Ureter (tissue), 1 donor: Measurements from ENCODE around the gene SYS1. TPM values are rescaled to one million over a fixed set of nuclear protein-coding genes. Genes with fewer than 3 reads are reported as not detected.
A peak's percentile ranks its signal among the peaks of the same experiment; 100 is the strongest.
"Not testable (repeated sequence)": the region's sequence is repeated elsewhere in the genome, so short reads cannot be mapped to it uniquely, and the experiment has no call there.

ENCODE experiments used
- DNase-seq: peaks from one replicate; pipeline ENCODE4 v3.0.0-alpha.2; 2020; ENCODE audit warnings: low spot score
- total RNA-seq: library from RNA; stranded (reverse); gene quantifications from one replicate; pipeline ENCODE4 v1.2.4, GENCODE V29; 2023
- donor health status: DM: yes; HTN: yes; CAD: no.

The SYS1 gene
- total RNA-seq, 1 donor from 2014 or later = 28.8 TPM

DNA sequence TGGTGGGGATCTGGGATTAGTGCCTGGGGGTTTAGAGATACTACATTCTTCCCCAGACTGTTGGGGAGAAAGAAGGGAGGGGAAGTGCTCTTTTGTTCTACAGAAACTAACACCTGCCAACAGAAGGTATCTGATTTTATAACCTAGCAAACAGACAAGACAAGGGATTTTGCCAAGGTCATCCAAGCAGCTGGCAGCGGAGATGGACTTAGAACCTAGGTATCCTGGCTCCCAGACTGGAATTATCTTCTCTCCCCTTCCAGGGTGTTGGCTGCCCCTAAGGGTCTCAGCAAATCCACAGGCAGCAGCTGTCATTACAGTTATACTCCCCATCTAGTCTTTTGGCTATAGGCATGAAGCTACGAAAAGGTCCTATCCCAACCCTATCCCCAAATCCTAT lies 23.2 kb upstream of the SYS1 start:
- no peak for DNase-seq

DNA sequence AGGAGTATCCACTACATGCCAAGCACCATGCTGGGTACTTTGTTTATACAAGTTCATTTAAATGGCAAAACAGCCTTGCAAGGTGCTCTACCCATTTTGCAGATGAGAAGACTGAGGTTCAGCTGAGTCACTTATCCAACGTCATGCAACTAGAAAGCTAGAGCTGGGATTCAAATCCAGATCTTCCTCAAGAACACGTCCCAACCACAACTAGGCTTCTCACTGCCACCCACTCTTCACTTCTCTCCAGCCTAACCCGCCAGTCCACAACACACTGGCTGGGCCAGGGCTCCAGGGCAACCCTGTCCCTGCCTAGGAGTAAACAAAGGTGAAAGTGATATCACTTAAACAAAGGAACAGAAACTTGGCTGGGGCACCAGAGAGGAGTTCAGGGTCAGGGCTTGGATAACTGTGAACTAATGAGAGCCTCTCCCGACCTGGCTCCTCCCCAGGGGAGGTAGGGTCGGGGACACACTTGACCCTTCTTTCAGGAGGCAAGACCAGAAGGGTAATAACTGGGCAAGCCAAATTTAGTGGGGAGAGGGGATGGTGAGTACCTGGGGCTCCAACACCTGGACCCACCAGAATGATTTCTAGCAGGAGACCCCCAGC lies 22.6 kb upstream of the SYS1 start:
- DNase-seq = no peak

DNA sequence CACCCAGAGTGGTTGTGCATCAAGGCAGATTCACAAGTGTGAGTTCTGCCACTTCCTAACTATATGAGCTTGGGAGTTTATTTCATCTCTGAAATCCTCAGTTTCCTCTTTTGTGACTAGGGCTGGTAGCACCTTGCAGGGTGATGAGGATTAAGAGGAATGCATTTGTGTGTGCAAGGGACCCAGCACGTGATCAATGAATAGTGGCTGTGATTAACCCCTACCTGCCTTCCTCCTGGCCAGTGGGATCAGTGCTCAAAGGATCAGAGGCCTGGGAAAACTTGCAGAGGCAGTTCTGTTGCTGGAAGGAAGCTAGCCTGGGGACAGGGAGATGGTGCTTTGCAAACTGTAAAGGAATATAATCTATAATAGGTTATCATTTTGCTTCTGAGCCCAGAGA lies 22.0 kb upstream of the SYS1 start:
- no peak for DNase-seq

DNA sequence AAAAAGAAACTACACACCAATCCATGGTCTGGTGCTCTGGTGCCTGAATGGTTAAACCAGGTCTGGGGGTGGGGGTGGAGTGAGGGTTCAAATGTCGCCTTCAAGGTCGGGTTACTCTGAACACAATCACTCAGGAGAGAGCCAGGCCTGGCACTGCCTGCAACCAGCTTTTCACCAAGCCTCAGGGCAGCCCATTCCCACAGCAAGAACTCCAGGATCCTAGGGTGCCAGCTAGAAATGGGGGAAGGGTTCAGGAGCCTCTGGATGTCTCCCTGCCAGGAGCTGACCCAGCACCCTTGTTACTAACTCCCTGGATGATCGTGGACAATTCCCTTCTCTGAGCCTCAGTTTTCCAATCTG lies 21.4 kb upstream of the SYS1 start:
- no peak for DNase-seq

DNA sequence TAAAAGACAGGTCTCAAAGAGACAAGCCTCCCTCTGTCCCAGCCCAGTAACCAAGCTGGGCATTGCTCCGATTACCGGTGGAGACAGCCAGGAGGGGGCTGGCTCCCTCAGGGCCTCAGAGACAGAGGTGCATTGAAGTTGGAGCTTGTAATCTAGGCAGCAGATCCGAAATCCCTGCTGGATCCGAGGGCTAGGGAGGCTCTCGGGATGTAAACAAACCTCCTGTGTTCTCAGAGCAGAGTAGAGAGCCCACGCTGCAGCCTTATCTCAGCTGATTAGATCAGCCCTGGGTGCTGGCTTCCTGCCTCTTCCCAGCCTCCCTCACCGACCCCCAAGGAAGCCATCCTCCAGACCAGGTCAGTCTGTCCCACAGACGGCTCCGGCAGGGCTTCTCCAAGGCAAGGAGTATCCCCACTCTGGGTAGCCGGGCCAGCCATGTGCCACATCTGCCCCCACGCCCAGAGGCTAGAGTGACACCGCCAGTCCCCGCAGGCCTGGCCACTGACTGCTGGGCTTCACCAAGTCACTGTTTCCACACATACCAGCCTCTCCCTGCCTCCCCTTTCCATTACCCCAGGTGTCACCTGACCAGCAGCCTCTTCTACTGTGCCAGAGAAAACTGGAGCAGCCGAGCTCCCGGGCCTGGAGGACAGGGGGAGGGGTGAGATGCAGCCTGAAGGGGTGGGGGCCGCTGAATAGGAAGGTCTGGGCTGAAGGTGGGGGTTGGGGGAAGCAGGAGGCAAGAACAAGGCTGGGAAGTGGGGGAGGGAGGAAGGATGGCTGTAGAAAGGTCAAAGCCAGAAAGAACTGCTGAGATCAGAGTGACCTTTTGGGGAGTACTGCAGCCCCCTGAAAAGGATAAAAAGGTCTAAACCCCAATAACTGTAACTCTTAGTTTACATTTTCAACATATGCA lies 20.8 kb upstream of the SYS1 start:
- peak; percentile 80 for DNase-seq

DNA sequence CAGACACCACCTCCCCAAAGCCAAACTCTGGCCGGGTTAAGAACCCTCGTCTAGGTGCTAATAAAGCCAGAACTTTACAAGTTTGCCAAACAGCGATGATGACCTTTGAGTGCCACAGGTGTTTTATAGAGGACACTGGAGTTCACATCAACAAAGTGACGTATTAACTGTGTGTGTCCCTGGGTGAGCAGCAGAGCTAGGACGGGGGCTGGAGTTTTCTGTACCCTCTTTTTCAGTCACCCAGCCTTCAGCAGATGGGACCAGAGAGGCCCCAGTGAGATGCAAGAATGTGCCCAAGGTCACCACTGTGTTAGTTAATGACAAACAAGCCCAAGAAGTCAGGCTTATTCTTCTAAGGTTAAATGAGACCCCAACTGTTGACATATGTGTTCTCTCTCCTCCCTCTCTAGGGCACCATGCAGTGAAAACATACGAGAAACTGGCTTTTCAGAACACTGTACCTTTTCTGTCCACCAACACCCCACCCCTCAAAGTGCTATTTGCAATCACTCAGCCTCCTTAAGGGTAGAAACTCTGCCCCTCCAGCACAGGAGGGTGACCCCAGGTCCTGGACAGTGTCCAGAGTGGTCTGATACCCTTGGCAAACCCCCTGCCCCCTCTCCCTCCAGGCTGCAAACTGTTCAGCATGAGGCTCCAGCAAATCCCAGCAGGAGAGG lies 20.0 kb upstream of the SYS1 start:
- peak; percentile 73 for DNase-seq

DNA sequence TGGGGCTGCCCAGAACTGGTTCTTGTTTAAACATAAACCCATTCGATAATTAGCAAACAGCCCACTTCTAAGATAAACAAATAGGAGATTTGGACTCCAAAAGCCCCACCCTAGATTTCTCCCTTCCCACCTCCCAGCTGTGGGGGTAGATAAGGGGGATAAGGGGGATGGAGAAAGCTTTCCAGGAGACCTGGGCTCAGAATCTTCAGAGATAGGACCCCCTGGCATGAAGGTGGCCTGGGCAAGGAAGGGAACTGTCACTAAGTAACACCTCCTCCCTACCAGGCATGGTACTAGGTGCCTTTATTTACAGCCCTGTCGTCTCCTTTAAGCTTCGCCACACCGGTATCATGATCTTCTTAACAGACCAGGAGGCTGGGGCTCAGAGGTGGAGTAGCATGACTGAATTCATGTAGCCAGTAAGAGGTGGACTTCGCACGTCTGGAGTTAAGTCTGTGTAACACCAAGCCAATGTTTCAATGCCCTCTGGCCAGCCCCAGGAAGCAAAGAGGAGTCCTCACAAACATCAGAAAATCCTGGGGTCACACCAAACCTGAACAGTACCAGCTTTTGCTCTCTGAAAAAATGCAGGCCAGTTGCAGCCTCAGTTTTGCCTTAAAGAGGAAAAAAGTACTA lies 19.3 kb upstream of the SYS1 start:
- DNase-seq = no peak

DNA sequence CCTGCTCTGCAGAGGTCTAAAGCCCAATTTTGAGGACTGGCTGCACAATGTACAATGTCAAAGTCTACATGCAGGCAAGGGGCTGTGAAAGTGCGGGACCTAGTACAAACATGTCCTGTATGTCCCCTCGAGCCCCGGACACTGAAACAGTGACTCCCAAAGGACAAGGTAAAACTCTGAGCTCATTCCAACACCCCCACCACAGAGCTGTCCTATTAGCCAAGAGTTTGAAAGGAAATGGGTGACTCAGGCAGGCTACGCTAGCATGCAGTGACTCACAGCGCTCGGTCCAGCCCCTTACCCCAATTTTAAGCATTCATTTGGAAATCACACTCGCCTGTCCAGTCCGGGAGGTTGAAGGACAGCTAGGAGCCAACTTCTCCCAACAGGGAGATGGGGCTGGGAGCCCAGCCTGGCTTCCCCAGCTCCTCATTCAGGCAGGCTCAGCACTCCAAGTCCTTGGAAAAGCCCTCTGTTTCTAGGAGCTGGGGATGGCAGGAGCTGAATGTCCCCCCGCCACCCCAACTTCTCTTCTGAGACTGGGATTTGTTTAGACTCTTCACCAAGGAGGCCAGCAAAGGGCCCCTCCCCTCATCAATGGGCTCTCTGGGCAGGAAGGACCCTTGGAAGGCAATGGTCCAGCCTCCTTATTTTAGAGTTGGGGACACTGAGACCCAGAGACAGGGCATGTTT lies 18.6 kb upstream of the SYS1 start:
- peak; percentile 80 for DNase-seq

DNA sequence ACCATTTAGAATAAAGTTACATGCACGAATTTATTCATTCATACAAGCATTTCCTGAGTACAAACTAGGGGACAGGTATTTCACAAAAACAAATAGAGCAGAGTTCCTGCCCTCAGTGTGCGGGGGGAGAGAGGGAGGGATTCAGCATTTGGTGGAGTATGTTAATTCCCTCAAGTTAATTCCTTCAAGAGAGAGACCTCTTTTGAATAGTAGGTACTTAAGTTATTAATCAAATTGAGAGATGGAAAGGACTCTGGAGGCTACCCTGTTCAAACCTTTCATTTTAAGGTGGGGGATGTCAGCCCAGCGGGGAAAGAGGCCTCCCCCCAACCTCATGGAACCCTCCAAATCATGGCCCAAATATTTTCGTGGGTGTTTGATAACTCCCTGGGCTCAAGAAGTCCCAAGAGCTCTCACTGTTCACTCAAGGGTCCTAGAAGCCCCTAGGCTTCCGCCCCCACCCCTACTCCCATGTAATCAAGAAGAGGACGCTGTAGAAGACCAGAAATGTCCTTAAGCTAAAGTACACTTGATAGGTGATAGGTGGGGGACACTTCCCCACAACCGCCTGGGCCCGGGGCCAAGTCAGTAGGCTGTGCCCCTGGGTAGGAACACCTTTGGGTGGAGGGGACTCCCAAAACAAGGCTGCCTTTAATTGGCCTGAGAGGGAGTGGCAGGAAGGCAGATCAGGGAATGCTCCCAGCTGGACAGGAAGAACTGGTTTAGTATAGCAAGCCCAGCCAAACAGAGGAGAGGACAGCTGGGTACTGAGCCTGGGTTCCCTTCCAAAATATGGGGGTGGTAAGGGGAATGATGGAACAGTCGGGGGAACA lies 17.6 kb upstream of the SYS1 start:
- DNase-seq = peak; percentile 82

DNA sequence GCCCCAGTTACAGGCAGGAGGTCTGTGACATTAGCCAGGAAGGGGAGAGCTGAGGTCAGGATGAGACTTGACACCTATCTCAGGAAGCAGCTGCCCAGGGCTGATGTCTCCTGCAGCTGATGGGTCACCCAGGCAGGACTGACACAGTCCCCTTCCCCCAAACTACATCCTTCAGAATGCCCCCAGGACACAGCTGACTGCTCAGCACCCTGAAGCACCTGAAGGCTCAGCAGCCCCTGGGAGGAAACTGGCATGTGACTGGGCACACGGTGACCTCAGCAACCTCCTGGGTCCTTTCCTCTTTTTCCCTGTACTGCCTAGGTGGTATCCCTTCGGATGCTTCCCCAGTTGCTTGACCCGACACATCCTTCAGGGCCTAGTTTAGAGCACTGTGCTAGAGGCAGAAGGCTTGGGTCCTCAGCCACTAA lies 16.7 kb upstream of the SYS1 start:
- DNase-seq = no peak

DNA sequence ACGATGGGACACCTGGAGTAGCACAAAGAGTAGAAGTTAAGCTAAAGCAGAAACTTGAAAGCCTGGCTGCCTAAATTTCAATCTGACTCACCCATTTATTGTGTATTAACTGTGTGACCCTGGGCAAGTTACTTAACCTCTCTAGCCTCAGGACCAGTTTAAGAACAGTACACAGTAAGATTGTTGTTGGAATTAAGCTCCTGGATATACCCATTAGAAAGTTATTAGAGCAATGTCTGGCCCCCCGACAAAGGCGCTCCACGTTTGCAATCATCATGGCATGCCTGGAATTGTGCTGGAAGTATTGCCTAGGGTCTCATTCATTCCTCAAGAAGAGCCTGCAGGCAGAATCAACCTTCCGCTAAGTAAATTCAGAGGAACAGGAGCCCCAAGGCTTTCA lies 16.1 kb upstream of the SYS1 start:
- no peak for DNase-seq

DNA sequence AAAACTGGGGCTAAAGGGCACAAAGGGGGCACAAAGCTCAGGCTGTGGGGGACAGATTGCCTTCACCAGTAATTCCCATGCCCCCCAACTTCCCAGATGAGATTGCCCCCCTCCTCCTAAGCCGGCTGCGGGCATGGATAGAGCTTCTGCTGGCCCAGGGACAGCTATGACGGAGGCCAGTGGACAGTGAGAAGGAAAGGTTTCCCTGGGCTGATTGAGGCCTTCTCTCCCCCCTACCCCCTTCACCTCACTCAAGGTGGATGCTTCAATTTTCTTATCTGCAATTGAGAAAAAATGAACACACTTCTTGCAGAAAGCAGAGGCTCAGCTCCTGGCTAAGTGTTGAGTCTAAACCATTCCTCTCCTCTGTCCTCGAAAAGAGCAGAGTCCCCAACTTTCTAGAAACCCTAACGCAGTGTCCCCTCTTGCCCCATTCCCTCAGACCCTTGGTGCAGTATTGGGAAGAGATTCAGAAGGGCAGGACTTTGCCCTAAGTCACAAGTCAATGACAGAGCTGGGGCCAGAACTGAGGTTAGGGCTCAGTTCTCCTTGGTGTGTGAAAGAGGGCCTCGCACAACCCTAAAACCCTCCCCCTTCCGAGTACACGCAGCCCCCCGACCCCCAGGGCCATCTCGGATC lies 15.5 kb upstream of the SYS1 start:
- DNase-seq = no peak

DNA sequence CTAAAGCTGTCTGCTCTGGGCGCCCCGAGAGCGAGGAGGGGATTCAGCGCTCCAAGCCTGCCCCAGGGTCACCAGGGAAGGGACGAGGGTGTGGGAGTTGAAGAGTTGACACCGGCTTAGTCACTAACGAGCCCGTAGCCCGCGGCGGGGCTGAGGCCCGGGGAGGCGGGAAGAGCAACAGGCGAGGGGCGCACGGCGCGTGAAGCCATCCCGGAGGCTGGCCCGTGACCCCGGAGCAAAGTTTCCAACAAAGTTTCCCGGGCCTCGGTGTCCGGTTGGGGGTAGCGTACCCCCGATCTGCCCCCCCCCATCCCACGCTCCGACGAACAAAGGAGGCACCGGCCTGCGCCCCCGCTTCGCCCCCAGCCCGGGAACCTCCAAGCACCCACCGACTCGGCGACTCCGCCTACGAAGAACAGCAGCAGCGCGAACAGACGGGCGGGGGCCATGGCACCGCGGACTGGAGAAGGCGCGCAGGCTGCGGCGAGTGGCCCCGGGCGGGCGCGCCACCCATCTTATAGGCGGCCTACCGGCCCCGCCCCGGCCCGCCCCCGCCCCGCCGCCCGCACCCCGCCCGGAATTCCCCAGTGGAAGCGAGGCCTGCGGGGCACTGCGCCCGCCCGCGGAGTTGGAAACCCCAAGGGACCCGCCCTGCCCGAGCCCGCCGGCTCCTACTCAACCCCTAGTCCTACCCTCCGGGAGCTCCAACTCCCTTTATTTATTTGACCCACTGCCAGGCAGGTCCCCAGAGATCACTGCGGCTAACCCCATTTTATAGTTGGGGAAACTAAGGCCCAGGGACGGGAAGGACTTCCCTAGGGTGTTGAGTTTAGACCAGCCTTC lies 14.8 kb upstream of the SYS1 start, which contains the start of gene SDC4:
SDC4 (minus strand) TSS at position 489 of the 843 bp plus-strand sequence; CDS start at position 449, 40 bp downstream.
- peak; percentile 72 for DNase-seq

DNA sequence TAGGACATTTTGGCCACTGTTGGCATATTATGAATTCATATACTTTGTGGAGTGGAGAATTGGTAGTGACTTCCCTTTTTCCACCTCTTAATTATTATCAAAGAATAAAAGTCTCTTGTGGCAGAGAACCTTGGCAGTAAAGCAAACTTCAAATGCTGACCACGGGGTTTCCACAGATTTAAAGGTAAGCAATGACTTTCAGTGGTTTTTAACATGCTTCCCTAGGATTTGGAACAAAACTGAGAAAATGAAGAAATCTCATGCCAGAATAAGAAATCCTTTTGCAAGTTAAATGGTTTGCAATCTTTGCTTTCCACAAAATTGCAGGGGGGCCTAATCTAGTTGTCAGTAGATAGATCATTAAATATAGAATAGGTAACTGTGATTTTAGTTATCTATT lies 12.7 kb upstream of the SYS1 start:
- no peak for DNase-seq

DNA sequence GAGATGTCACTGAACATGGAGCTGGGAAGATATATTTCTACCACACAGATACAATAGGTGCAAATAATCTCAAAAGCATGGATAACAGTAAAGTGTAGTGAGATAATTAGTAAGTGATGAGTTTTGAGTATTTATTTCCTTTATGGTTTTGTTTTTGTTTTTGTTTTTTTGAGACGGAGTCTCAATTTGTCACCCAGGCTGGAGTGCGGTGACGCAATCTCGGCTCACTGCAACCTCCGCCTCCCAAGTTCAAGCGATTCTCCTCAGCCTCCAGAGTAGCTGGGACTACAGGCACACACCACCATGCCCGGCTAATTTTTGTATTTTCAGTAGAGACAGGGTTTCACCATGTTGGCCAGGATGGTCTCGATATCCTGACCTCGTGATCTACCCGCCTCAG lies 12.2 kb upstream of the SYS1 start:
- DNase-seq = not testable (repeated sequence)

DNA sequence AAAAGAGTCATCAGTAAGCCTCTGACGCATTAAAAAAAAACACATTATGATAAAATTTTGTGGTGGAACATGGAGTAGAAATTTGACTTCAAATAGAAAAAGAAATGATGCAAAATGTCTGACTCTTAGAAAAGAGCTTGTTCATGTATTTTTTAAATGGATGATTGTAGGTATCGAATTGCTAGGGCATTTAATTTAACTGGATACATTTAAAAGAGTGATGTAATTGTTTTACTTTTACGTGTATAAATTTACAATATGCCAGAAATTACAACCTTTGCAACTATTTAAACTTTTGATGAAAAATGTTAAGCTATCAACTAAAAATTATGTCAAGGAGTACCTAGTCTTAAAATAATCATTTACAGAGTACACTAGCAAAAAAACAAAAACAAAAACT lies 10.2 kb upstream of the SYS1 start:
- DNase-seq = no peak

DNA sequence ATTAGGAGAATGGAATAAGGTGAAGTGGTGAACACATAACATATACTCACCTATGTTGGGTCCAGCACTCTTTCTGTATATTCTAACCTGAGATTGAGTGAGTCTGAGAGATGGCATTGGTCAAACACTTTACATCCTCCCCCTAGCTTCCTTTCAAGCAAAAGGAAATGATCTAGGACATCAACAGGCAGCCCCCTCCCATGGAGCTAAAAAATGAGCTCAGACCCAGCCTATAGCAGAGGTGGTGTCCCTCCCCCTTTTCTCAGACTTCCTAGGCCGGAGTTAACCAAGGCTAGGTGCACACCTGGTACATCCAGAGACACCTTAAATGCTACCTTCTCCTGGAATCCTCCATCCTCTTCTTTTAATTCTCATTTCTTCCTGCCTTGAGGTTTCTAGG lies 9.2 kb upstream of the SYS1 start:
- DNase-seq = no peak

DNA sequence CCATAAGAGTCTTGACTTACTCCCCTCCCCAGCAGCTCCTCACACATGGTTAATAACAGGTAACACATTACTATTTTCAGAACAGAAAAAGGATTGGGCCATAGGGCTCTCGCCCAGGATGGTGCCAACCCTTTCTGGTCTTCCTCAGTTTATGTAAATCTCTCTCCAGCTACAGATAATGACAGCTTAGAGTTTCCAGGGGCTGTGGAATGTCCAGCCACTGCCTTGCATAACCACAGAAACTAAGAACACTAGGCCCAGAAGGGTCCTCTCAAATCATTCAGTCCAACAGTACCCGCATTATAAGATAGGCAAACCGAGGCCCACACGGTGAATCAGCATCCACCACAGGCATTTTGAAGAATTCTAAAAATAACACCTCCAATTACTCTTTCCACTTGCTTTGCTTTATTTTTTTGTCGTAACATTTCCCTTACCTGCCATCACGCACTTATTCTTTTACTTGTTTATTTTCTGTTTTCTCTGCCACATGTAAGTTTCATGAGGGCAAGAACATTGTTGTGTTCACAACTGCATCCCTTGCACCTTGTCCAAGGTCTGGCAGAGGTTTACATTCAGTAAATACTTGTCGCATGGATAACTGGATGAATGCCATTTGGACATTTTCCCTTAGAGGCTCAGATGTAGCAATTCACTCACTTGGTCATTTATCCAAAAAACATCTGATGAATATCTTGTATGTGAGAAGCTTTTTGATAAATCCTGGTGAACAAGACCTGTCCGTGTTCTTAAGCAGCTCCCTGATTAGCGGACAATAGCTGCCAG lies 8.3 kb upstream of the SYS1 start:
- no peak for DNase-seq
